HG03521 (cell line): ENCODE measurements around the gene USP32.

Experiments
- ATAC-seq: cut with Tn5 transposase; IDR thresholded peaks from one replicate; pipeline ENCODE4 v1.9.1; 2021; ENCODE audit warnings: mild to moderate bottlenecking, moderate library complexity; ENCODE audit not compliant: unreplicated experiment

Gene USP32

DNA sequence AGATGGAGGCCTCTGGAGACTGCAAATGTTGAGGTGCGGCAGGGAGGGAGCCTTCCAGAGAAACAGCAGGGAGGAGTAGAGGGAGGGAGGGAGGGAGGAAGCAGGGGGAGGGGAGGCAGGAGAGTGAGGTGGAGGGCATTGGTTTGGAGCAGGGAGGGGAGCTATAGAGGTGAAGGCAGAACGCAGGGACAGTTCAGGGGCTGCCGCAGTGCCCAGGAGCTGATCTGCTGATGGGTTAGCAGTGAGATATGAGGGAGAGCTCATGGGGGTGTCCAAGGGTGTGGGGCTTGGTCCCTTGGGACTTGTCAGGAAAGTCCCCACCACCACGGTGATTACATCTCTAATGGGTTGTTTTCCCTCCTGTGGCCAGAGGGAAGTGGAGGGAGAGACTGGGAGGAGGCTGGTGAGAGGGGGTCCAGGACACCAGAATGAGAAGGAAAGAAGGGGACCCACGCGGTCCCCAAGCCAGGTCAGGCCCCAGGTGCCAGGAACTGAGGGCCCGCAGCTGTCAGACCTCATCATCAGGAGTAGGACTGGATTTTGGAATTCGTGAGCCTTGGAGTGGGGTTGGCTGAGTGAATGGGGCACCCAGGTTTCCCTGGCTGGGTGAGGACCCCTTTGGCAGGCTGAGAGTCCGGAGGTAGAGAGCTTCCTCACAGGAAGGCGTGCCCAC lies 231.0 kb downstream of the USP32 start:
- no peak for ATAC-seq

GRCh38 chr17:60159479-60159866 lies 232.5 kb downstream of the USP32 start:
- ATAC-seq: no peak

DNA sequence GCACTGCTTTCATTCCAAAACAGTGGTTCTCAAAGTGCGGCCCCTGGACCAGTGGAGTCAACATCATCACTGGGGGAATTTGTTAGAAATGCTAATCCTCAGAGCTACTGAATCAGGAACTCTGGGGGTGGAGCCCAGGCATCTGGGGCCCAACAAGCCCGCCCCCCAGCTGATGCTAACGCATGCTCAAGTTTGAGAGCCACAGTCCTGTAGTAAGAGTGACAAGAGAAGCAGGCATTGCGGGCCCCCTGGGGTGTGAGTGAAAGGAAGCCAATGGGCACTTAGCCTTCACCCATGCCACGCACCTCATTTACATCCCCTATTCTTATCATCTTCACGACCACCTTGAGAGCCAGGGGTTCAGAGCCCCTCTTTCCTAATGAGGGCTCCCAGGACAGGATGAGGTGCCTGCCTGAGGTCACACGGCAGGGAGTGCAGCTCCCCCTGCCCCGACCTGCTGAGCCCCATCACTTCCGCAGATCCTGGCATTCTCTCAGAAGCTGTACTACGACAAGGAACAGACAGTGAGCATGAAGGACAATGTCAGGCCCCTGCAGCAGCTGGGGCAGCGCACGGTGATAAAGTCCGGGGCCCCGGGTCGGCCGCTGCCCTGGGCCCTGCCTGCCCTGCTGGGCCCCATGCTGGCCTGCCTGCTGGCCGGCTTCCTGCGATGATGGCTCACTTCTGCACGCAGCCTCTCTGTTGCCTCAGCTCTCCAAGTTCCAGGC lies 233.0 kb downstream of the USP32 start:
- ATAC-seq: no peak

- no peak for ATAC-seq
Measured at GRCh38 chr17:60157487-60158040, 234.4 kb downstream of the USP32 start.

DNA sequence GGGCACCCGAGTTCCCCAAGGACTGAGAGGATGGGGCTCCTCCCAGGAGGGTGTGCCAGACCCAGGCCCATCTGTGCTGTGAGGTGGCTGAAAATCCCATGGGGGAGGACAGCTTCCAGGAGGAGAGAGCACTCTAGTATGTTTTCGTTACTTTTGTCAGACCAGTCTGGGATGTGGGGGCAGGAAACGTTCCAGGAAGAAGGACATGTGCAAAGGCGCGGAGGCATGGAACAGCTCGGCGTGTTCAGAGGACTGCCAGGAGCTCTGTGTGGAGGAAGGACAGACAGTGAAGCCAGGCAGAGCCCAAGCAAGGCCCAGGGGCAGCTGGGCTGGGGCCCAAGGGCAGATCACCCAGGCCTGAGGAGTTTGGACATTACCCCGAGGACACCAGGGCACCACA lies 235.2 kb downstream of the USP32 start:
- ATAC-seq: no peak

GRCh38 chr17:60155815-60156214 lies 236.1 kb downstream of the USP32 start:
- no peak for ATAC-seq

- no peak for ATAC-seq
Measured at GRCh38 chr17:60155427-60155814, 236.5 kb downstream of the USP32 start.

- ATAC-seq: no peak
Measured at GRCh38 chr17:60154616-60155426, 237.1 kb downstream of the USP32 start.

- ATAC-seq: no peak
Measured at GRCh38 chr17:60153606-60154390, 238.1 kb downstream of the USP32 start.

- no peak for ATAC-seq
Measured at GRCh38 chr17:60151355-60151754, 240.6 kb downstream of the USP32 start.

DNA sequence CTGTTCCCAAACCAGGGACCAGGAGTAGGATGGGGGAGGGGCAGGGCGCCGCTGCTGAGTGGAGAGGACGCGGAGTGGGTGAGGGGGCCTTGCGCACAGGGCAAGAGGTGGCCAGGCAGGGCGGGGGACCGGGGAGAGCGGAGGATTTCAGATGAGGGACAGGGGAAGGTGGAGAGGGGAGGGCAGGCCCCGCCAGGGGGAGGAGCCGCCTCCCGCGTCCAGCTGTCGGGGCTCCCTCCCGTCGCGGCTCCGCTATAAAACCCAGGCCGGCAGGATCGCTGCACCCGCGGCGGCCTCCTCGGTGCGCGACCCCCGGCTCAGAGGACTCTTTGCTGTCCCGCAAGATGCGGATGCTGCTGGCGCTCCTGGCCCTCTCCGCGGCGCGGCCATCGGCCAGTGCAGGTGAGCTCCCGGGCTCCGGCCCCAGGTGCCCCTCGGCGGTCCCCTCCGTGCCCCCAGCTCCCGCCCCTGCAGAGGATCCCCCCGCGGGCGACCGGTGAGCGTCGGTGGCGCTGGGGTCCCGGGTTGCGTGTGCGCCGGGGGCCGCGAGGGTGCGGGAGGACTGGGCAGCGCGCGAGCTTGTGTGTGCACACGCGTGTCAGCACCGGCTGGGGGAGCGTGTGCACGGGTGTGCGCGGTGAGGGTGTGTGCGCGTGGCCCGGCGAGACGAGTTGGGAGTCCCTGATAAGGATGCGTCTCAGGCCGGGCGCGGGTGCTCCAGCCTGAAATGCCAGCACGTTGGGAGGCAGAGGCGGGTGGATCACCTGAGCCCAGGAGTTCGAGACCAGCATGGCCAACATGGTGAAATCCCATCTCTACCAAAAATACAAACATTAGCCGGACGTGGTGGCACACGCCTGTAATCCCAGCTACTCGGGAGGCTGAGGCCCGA lies 242.0 kb downstream of the USP32 start, which contains the start of gene CA4:
CA4 (plus strand) TSS at position 283 of the 892 bp plus-strand sequence; CDS start at position 345, 62 bp downstream.
- no peak for ATAC-seq

DNA sequence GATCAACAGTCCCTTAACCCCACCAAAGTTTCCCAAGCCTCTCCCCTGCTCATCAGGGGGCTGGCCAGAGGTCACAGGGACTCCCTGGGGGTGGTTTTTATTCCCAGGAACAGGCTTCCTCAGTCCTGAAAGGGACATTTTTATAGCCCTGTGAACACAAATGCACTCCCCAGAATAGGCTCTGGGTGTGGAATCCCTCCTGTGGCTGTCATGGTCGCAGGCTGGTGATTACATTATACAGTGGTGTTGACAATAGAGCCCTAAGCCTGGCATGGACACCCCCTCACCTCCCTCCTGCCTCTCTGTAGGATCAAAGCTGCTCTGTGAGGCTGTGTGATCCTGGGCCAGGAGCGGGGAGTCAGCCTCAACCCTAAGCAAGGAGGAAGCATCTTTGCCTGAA lies 243.6 kb downstream of the USP32 start:
- ATAC-seq: no peak

- no peak for ATAC-seq
Measured at GRCh38 chr17:60147553-60148223, 244.2 kb downstream of the USP32 start.

- no peak for ATAC-seq
Measured at GRCh38 chr17:60146206-60146605, 245.7 kb downstream of the USP32 start.

DNA sequence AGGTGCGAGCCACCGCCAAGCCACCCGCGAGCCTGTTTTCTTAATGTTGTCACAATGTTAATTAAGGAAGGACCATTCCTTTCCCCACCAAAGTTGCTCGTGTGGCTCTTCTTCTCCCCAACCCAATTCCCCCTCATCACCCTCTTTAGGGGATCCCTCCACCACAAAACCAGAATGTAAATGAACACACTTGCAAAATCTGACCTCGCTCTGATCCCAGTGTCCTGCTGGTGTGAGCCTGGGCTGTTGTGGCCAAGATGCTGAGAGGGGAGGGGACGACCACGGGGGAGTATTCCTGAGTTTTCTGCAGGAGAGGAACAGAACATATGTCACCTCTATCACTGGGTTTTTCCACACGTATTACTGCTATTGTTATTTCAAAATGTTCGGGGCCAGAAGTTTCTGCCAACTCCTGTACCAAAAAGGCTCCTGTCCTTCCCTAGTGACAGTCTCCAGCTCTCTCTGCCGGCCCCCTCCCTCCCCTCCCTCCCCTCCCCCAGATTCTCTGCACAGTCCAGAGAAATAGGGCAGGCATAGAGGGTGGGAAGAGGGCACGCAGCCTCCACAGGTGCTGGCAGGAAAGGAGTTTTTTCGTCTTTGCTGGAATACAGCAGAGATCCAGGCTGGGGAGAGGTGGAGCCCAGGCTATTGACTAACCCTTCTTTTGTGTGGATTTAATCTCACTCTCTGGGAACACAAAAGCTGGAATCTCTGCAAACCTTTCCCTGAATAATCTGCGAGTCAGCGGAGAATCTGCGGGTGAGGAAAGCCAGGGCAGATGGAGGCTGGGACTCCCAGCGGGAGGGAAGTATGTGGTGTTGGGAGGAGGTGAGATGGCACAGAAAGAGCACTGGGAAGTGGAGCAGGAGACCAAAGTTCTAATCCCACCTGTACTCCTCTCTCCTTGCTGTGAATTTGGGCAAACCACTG lies 246.7 kb downstream of the USP32 start:
- ATAC-seq: no peak

GRCh38 chr17:60142872-60143499 lies 248.9 kb downstream of the USP32 start:
- no peak for ATAC-seq
